Keratinocyte (primary cell): ENCODE data around the gene GNB1. TPM values are rescaled to one million over a fixed set of nuclear protein-coding genes. Genes with fewer than 3 reads are reported as not detected.

Source experiments
- DNase-seq: peaks from one replicate; pipeline ENCODE4 v3.0.0-alpha.2; 2011; ENCODE audit warnings: low read depth, missing footprints, low spot score
- FAIRE-seq: peaks from 2 replicates; lab custom pipeline; 2011; peaks lifted over from hg19 to GRCh38; lab: Jason Lieb, UNC
- H2AFZ ChIP-seq: 2 replicates; pipeline ENCODE4 v1.6.0; 2012; ENCODE audit warnings: low read length, control low read depth, inconsistent platforms; ENCODE audit not compliant: control insufficient read depth
- H3K27ac ChIP-seq: 2 replicates; pipeline ENCODE4 v1.5.1; 2011; ENCODE audit warnings: low read length; ENCODE audit not compliant: control insufficient read depth, insufficient read depth
- H3K27me3 ChIP-seq: 3 replicates; pipeline ENCODE4 v1.6.0; 2011; ENCODE audit warnings: low read length; ENCODE audit not compliant: control insufficient read depth, insufficient read depth; ENCODE audit errors: extremely low read depth
- H3K36me3 ChIP-seq, 2 experiments: 2 replicates in 1 of 2; 3 replicates in 1 of 2; pipeline ENCODE4 v1.5.1; 2011; ENCODE audit warnings: low read length in 2 of 2, mild to moderate bottlenecking in 1 of 2; ENCODE audit not compliant: control insufficient read depth in 2 of 2, insufficient read depth in 2 of 2; ENCODE audit errors: extremely low read depth in 1 of 2
- H3K4me1 ChIP-seq: 3 replicates; pipeline ENCODE4 v1.5.1; 2011; ENCODE audit warnings: low read length; ENCODE audit not compliant: control insufficient read depth, insufficient read depth; ENCODE audit errors: extremely low read depth
- H3K4me2 ChIP-seq: 3 replicates; pipeline ENCODE4 v1.6.0; 2011; ENCODE audit warnings: low read depth, low read length; ENCODE audit not compliant: control insufficient read depth, insufficient read depth; ENCODE audit errors: extremely low read depth
- H3K4me3 ChIP-seq, 3 experiments: fragments of 200-600 bp in 1 of 3; sonication (generic) in 1 of 3; 2 replicates in 2 of 3; 3 replicates in 1 of 3; pipeline ENCODE4 v1.5.1; 2011 to 2016; ENCODE audit warnings: low read length in 3 of 3, mild to moderate bottlenecking in 3 of 3, control low read depth in 2 of 3, inconsistent platforms in 1 of 3, low read depth in 1 of 3, mixed read lengths in 1 of 3, mixed run types in 1 of 3, moderate library complexity in 1 of 3; ENCODE audit not compliant: control insufficient read depth in 2 of 3, insufficient read depth in 2 of 3; ENCODE audit errors: extremely low read depth in 1 of 3
- H3K79me2 ChIP-seq: 2 replicates; pipeline ENCODE4 v1.6.0; 2012; ENCODE audit warnings: low read length; ENCODE audit not compliant: control insufficient read depth, insufficient read depth
- H3K9ac ChIP-seq: 3 replicates; pipeline ENCODE4 v1.6.0; 2011; ENCODE audit warnings: low read length; ENCODE audit not compliant: control insufficient read depth, insufficient read depth; ENCODE audit errors: extremely low read depth
- H3K9me1 ChIP-seq: 3 replicates; pipeline ENCODE4 v1.6.0; 2011; ENCODE audit warnings: low read length; ENCODE audit not compliant: control insufficient read depth, insufficient read depth; ENCODE audit errors: extremely low read depth
- H3K9me3 ChIP-seq: 2 replicates; pipeline ENCODE4 v1.5.1; 2012; ENCODE audit warnings: low read depth, low read length; ENCODE audit not compliant: control insufficient read depth
- H4K20me1 ChIP-seq: 3 replicates; pipeline ENCODE4 v1.6.0; 2011; ENCODE audit warnings: low read length; ENCODE audit not compliant: control insufficient read depth, insufficient read depth; ENCODE audit errors: extremely low read depth
- EZH2 ChIP-seq: IDR thresholded peaks from one replicate; pipeline ENCODE4 v1.6.1; 2012; ENCODE audit warnings: inconsistent platforms, mild to moderate bottlenecking, low read length, moderate library complexity
- dilution Hi-C: fragments of 300-500 bp; cut with MboI; formaldehyde crosslinking; loops from one replicate; pipeline ENCODE4 v1.7.0; 2020; ENCODE audit warnings: low sequenced_read_pairs; ENCODE audit not compliant: extremely low pct_ligation_motif_present
- polyA plus RNA-seq, 5 experiments: library from polyadenylated mRNA; depleted of rRNA in 3 of 5; stranded (reverse) in 3 of 5; stranded (forward) in 1 of 5; unstranded in 1 of 5; fragments of >200 nt; gene quantifications; 1 replicate in 1 of 5; 2 replicates in 3 of 5; 3 replicates in 1 of 5; pipeline versions ENCODE4 v1.2.1 to v1.2.3, GENCODE V29; 2011 to 2012; ENCODE audit warnings: missing spikeins in 2 of 5, low read depth in 1 of 5, low replicate concordance in 1 of 5
- TF ChIP-seq, protein P1 (sequence below), 3 experiments: IDR thresholded peaks in 1 of 3; conservative IDR thresholded peaks in 1 of 3; optimal IDR thresholded peaks in 1 of 3; 2 replicates in 2 of 3; 3 replicates in 1 of 3; pipeline versions ENCODE3 to v1.5.1; 2011; ENCODE audit warnings: low read length in 3 of 3, mild to moderate bottlenecking in 3 of 3, moderate library complexity in 2 of 3, control low read depth in 1 of 3, inconsistent platforms in 1 of 3; ENCODE audit not compliant: insufficient read depth in 2 of 3; ENCODE audit errors: extremely low read depth in 1 of 3

GNB1 gene
- polyA plus RNA-seq, 1 donor (not counting 4 experiments of a cell fraction or from before 2014, with no cell fraction given): 364 TPM

DNA sequence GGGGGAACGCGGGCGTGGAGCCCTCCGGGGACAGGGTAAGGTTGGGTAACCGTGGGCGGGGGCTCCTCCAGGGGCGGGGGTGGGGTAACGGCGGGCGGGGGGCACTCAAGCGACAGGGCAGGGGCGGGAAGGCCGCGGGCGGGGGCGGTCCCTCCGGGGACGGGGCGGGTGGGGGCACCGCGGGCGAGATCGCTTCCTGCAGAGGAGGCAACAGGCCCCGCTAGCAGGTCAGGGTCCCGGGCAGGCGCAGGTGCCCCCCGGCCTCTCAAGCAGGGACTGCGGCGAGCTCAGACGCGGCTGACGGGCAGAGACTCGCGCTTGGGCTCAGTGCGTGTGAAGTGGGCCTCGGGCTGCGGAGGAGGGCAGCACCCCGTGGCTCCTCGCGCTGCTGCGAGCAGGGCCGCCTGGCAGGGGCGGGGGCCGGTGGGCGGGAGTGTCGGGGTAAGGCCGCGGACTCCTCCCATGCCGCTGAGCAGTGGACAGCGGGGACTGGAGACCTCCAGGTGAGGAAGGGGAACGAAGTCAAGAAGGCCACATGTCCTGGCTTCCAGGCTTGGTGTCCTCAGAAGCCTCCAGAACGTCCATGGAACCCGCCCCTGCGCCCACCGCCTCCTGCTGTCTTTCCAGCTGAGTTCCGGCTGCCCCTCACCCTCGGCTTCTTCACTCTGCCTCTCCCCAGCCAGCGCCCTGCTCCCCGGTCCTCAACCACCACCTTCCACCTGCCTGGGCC lies 627 bp upstream of the GNB1 start:
- dilution Hi-C loops: no loop called here
- Histone ChIP-seq H3K4me1 (peaks cover 36% of the 10 kb centered on the region), H3K79me2 (peaks cover 42% of the 10 kb centered on the region), H3K9ac (peak overlapping the region; percentile 84), H3K4me2 (peak overlapping the region; percentile 83), H3K9me1 (peaks cover 7% of the 10 kb centered on the region), H3K27ac (peak overlapping the region; percentile 64), H3K4me3 (peak overlapping the region; percentile 60 to 71 (median 61)), H2AFZ (peak overlapping the region; percentile 80), H4K20me1 (peaks cover 25% of the 10 kb centered on the region), H3K36me3 (no peaks in the 10 kb centered on the region), H3K27me3 (peaks cover 5% of the 10 kb centered on the region), H3K9me3 (no peaks in the 10 kb centered on the region)
- DNase-seq (no peak), FAIRE-seq (no peak)
- no peak for TF ChIP-seq EZH2
- TF ChIP-seq, protein P1, sequence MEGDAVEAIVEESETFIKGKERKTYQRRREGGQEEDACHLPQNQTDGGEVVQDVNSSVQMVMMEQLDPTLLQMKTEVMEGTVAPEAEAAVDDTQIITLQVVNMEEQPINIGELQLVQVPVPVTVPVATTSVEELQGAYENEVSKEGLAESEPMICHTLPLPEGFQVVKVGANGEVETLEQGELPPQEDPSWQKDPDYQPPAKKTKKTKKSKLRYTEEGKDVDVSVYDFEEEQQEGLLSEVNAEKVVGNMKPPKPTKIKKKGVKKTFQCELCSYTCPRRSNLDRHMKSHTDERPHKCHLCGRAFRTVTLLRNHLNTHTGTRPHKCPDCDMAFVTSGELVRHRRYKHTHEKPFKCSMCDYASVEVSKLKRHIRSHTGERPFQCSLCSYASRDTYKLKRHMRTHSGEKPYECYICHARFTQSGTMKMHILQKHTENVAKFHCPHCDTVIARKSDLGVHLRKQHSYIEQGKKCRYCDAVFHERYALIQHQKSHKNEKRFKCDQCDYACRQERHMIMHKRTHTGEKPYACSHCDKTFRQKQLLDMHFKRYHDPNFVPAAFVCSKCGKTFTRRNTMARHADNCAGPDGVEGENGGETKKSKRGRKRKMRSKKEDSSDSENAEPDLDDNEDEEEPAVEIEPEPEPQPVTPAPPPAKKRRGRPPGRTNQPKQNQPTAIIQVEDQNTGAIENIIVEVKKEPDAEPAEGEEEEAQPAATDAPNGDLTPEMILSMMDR (optimal IDR thresholded peaks at IDR 0.05 in 1 of 3, IDR thresholded peaks at IDR 0.05 in 1 of 3, conservative IDR thresholded peaks at IDR 0.05 in 1 of 3; ENCODE audit: extremely low read depth in 1 of 3, insufficient read depth in 2 of 3, low read length in 3 of 3): no peak

DNA sequence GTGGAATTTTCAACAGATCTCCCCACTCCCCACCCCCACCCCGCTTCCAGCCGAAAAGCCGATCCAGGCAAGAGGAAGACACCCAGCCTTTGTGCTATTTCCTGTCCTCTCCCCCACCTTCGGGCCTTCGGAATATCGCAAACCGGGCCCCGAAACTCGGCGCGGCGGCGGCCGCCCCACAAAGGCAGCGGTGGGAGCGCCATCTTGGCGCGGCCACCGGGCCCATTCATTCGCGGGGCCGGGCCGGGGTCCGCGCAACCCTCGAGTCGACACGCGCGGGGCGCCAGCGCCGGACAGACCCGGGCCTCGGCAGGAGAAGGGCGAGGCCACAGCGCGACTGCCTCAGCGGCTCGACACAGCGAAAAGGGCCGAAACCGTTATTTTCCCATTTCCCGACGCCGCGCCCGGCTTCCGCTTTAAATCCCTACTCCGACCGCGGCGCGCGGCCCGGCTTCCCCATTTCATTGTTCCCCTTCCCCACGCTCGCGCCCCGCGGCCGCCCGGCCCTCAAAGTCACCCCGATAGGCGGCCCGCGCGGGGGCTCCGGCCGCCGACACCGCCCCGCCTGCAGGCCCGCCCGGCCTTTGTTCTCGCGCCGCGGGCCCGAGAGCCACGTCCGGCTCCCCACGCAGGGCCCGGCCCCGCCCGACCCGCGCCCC lies 911 bp downstream of the GNB1 start:
- H3K4me3 ChIP-seq: peak overlapping the region; percentile 71 to 91 (median 89)
- peaks cover 7% of the 10 kb centered on the region for H3K9me1 ChIP-seq
- dilution Hi-C loops: no loop called here
- H3K9me3 ChIP-seq: no peaks in the 10 kb centered on the region
- no peaks in the 10 kb centered on the region for H3K36me3 ChIP-seq
- H3K4me2 ChIP-seq: peak overlapping the region; percentile 93
- DNase-seq (no peak), FAIRE-seq (no peak)
- H3K9ac ChIP-seq: peak overlapping the region; percentile 84
- H3K27ac ChIP-seq: peak overlapping the region; percentile 72
- peaks cover 57% of the 10 kb centered on the region for H3K79me2 ChIP-seq
- H2AFZ ChIP-seq: no peak overlapping the region
- peaks cover 5% of the 10 kb centered on the region for H3K27me3 ChIP-seq
- peaks cover 38% of the 10 kb centered on the region for H4K20me1 ChIP-seq
- peaks cover 36% of the 10 kb centered on the region for H3K4me1 ChIP-seq
- no peak for TF ChIP-seq EZH2
- TF ChIP-seq, protein P1 (optimal IDR thresholded peaks at IDR 0.05 in 1 of 3, IDR thresholded peaks at IDR 0.05 in 1 of 3, conservative IDR thresholded peaks at IDR 0.05 in 1 of 3; ENCODE audit: extremely low read depth in 1 of 3, insufficient read depth in 2 of 3, low read length in 3 of 3): no peak
